AG10803 (cell line): Measurements from ENCODE around the gene VWA8.
A peak's percentile ranks its signal among the peaks of the same experiment; 100 is the strongest.
"Not testable (repeated sequence)": the region's sequence is repeated elsewhere in the genome, so short reads cannot be mapped to it uniquely, and the experiment has no call there.

Source experiments
- DNase-seq: peaks from one replicate; pipeline ENCODE4 v3.0.0; 2010; ENCODE audit warnings: low read depth
- H3K4me3 ChIP-seq: 2 replicates; pipeline ENCODE4 v1.5.1; 2011; ENCODE audit warnings: mild to moderate bottlenecking, low read length, control low read depth
- TF ChIP-seq, protein P1 (sequence below): conservative IDR thresholded peaks from 2 replicates; pipeline ENCODE4 v1.5.1; 2011; ENCODE audit warnings: mild to moderate bottlenecking, low read length, control low read depth, inconsistent platforms

VWA8 gene

DNA sequence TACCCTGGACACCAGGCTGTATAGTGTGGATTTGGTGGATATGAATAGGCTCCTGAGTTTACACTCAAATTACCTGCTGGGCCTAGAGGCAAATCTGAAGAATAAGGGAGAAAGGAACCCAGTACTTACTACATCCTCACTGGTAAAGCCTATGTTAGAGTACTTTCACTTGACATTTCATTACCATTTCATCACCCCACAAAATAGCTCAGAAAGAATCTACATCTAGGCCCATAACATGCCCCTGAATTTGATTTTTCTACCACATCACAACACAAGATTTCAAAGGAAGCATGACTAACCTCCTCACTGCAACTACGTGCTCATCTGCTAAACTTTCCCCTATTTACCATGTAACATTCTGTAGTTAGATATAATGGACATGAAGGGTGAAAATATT lies 43.3 kb downstream of the VWA8 start:
- TF ChIP-seq, protein P1, sequence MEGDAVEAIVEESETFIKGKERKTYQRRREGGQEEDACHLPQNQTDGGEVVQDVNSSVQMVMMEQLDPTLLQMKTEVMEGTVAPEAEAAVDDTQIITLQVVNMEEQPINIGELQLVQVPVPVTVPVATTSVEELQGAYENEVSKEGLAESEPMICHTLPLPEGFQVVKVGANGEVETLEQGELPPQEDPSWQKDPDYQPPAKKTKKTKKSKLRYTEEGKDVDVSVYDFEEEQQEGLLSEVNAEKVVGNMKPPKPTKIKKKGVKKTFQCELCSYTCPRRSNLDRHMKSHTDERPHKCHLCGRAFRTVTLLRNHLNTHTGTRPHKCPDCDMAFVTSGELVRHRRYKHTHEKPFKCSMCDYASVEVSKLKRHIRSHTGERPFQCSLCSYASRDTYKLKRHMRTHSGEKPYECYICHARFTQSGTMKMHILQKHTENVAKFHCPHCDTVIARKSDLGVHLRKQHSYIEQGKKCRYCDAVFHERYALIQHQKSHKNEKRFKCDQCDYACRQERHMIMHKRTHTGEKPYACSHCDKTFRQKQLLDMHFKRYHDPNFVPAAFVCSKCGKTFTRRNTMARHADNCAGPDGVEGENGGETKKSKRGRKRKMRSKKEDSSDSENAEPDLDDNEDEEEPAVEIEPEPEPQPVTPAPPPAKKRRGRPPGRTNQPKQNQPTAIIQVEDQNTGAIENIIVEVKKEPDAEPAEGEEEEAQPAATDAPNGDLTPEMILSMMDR = no peak
- no peak overlapping the region for H3K4me3 ChIP-seq
- DNase-seq = peak; percentile 86

DNA sequence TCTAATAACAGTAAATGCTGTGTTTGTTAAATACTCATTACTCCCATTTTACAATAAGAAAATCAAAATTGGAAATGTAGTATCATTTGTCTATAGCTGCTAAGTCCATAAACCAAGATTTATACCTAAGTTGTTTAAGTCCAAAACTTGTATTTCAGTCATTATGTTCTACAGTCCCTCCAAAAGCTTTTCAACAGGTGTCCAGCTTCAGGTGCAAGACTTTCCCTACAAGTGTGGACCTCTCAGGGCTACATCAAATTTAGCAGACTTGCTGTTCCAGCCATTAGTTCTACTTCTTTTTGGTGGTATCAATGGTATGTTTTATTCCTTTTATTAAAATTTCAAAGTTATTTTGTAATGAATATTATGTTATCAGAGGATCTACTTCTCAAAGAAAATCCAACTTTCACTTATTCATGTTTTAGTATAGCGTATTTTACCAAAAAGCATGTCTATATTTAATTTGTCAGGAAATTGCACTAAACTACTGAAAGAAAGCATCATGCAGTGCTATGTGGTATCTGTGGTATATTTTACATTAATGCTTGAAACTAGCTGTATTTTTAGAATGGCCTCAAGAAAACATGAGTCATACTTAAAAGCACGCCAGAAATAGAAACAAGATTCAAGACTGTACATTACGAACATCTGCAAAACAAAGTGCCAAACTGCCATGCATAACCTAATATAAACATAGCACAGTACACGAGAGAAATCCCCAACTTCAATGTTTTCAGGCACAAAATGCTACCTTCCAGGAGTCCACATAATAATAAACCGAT lies 44.5 kb downstream of the VWA8 start:
- DNase-seq = peak; percentile 80
- peak overlapping the region; percentile 1; the same call in 1 of the 2 replicates for H3K4me3 ChIP-seq
- TF ChIP-seq, protein P1 = no peak

DNA sequence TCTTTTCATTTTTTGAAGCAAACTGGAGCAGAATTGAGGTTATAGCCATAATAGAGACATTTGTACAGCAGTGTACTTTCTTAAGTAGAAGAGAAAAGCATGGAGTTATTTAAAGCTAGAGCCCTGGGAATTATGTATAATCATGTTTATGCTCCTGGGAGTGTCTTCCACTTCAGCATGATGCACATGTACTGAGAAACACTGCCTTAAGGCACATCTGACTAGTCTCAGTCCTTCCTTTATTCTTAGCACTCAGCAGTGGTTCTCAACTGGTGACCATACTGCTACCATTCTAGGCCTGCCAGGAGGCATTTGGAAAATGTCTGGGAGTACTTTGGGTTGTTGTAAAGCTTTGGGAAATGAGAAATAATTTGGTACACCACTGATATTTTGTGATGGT lies 45.8 kb downstream of the VWA8 start:
- no peak overlapping the region for H3K4me3 ChIP-seq
- TF ChIP-seq, protein P1 = no peak
- no peak for DNase-seq

DNA sequence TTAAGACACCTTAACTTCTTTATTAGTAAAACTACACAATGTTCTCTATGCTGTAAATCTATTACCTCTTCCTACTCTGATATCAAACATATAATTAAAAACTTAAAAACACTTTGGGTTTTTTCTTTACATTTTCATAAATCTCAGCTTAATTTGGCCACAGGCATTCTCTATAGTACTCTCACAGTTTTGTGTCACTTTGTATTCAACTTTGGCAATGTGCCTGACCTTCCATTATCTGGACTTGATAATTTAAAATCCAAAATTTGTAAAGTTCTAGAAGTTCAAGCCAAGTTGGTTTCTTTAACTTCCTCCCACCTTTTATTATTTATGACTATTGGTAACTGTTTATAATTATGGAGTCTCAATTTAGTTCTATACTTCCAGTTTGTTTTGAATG lies 46.4 kb downstream of the VWA8 start:
- no peak overlapping the region for H3K4me3 ChIP-seq
- TF ChIP-seq, protein P1 = no peak
- no peak for DNase-seq

DNA sequence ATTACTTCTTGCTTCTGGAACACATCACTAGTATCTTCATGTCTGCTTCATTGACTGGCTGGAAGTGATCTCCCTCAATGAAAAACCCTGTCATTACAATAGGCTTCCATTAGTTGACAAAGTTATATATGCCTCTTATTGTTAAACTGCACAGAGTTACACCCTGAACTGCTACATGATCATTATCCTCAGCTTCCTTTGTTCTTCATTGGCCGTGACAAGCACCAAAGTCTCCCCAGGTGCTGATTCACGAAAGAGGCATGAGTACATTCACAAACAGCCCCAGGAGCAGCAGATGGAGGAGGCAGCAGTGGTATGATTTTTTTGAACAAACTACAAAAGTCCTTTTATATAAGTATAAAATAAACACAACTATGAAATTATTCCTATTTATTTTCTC lies 51.4 kb downstream of the VWA8 start:
- DNase-seq = no peak
- no peak overlapping the region for H3K4me3 ChIP-seq
- TF ChIP-seq, protein P1 = no peak

DNA sequence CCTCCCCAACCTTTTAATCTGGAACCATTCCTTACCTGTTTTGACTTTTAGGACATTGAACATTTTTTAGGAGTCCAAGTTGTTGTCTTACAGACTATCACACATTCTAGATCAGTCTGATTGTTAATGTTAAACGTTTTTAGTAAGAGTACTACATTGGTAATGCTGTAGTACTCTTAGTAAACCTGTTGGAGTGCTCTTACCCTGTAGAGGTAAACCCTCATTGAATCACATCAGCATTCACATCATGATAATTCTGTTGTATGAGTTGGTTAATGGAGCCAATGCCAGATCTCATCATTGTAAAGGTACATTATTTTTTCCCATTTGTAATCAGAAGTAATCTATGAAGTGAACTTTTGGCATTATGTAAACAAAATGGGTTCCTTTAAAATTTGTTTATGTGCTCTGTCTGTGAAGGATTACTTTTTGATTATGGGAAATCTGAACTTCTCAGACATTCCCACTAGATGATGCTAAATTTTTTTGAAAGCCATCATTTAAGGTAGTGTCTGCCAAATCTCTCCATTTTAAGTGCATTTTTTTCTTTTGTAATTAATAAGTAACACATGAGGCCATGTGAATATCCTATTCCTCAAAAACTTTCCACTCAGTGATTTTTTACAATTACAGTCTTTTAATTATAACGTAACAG lies 55.2 kb downstream of the VWA8 start:
- TF ChIP-seq, protein P1 = peak; percentile 61
- no peak overlapping the region for H3K4me3 ChIP-seq
- peak; percentile 36 for DNase-seq

DNA sequence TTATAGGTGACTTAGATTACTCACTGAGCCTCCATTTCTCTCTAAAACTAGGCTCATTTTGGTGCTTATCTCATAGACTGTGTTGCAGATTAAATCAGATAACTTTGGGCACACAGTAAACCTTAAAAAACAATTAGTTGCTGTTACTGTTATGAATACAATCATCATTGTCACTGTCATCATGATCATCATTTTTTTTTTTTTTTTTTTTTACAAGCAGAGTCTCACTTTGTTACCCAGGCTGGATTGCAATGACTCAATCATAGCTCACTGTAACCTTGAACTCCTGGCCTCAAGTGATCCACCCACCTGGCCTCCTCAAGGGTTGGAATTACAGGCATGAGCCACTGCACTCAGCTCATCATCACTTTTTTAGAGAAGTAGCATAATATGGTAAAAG lies 60.0 kb downstream of the VWA8 start:
- H3K4me3 ChIP-seq = no peak overlapping the region
- TF ChIP-seq, protein P1 = no peak
- DNase-seq = no peak

DNA sequence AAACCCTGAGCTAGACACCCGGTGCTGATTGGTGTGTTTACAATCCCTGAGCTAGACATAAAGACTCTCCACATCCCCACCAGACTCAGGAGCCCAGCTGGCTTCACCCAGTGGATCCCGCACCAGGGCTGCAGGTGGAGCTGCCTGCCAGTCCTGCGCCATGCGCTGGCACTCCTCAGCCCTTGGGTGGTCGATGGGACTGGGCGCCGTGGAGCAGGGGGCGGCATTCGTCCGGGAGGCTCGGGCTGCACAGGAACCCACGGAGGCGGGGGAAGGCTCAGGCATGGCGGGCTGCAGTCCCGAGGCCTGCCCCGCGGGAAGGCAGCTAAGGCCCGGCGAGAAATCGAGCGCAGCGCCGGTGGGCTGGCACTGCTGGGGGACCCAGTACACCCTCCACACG lies 62.5 kb downstream of the VWA8 start:
- H3K4me3 ChIP-seq, DNase-seq: not testable (repeated sequence)
